Astrocyte (in vitro differentiated cells and primary cell): Measurements from ENCODE around the gene ASPN. TPM values are rescaled to one million over a fixed set of nuclear protein-coding genes. Genes with fewer than 3 reads are reported as not detected.

Experiments used
- DNase-seq: peaks from one replicate; pipeline ENCODE4 v3.0.0-alpha.2; 2010; ENCODE audit warnings: low read depth
- FAIRE-seq: peaks from 2 replicates; lab custom pipeline; 2011; peaks lifted over from hg19 to GRCh38; lab: Jason Lieb, UNC
- H2AFZ ChIP-seq: 2 replicates; pipeline ENCODE4 v1.6.0; 2012; ENCODE audit warnings: low read depth, low read length, inconsistent platforms
- H3K27ac ChIP-seq: 2 replicates; pipeline ENCODE4 v1.5.1; 2011; ENCODE audit warnings: low read depth, low read length, inconsistent platforms
- H3K27me3 ChIP-seq: 2 replicates; pipeline ENCODE4 v1.6.0; 2011; ENCODE audit warnings: low read length, inconsistent platforms; ENCODE audit not compliant: insufficient read depth
- H3K36me3 ChIP-seq: 2 replicates; pipeline ENCODE4 v1.5.1; 2011; ENCODE audit warnings: low read length, inconsistent platforms; ENCODE audit not compliant: insufficient read depth
- H3K4me1 ChIP-seq: 2 replicates; pipeline ENCODE4 v1.5.1; 2011; ENCODE audit warnings: low read length, inconsistent platforms; ENCODE audit not compliant: insufficient read depth
- H3K4me2 ChIP-seq: 2 replicates; pipeline ENCODE4 v1.6.0; 2012; ENCODE audit warnings: low read length, inconsistent platforms
- H3K4me3 ChIP-seq: 2 replicates; pipeline ENCODE4 v1.5.1; 2011; ENCODE audit warnings: low read depth, mild to moderate bottlenecking, low read length, inconsistent platforms; ENCODE audit not compliant: insufficient read depth
- H3K79me2 ChIP-seq: 2 replicates; pipeline ENCODE4 v1.6.0; 2012; ENCODE audit warnings: mild to moderate bottlenecking, low read length, inconsistent platforms; ENCODE audit not compliant: insufficient read depth
- H3K9ac ChIP-seq: 2 replicates; pipeline ENCODE4 v1.6.0; 2012; ENCODE audit warnings: mild to moderate bottlenecking, low read length, inconsistent platforms
- H3K9me3 ChIP-seq: 2 replicates; pipeline ENCODE4 v1.5.1; 2012; ENCODE audit warnings: low read depth, mild to moderate bottlenecking, low read length, inconsistent platforms; ENCODE audit not compliant: insufficient read depth
- H4K20me1 ChIP-seq: 2 replicates; pipeline ENCODE4 v1.6.0; 2012; ENCODE audit warnings: low read length, inconsistent platforms; ENCODE audit not compliant: insufficient read depth
- H3K27ac Mint-ChIP-seq: one replicate; pipeline ENCODE4 v1.8.0; 2021; ENCODE audit warnings: mild to moderate bottlenecking, mixed read lengths; ENCODE audit not compliant: unreplicated experiment
- H3K27me3 Mint-ChIP-seq: one replicate; pipeline ENCODE4 v1.8.0; 2021; ENCODE audit warnings: low read depth, mixed read lengths; ENCODE audit not compliant: unreplicated experiment
- H3K36me3 Mint-ChIP-seq: one replicate; pipeline ENCODE4 v1.8.0; 2021; ENCODE audit warnings: low read depth, mixed read lengths; ENCODE audit not compliant: unreplicated experiment
- H3K4me1 Mint-ChIP-seq: one replicate; pipeline ENCODE4 v1.8.0; 2021; ENCODE audit warnings: low read depth, mixed read lengths; ENCODE audit not compliant: unreplicated experiment
- H3K4me3 Mint-ChIP-seq: one replicate; pipeline ENCODE4 v1.8.0; 2021; ENCODE audit warnings: mild to moderate bottlenecking, moderate library complexity, mixed read lengths; ENCODE audit not compliant: unreplicated experiment
- H3K9me3 Mint-ChIP-seq: one replicate; pipeline ENCODE4 v1.8.0; 2021; ENCODE audit warnings: mild to moderate bottlenecking, mixed read lengths; ENCODE audit not compliant: unreplicated experiment
- EZH2 ChIP-seq: IDR thresholded peaks from 2 replicates; pipeline ENCODE4 v1.6.1; 2012; ENCODE audit warnings: mild to moderate bottlenecking, low read length, inconsistent platforms; ENCODE audit not compliant: insufficient read depth
- total RNA-seq: library from RNA; stranded (reverse); gene quantifications from 2 replicates; pipeline ENCODE4 v1.2.1, GENCODE V29; 2021
- TF ChIP-seq, protein P1 (sequence below): IDR thresholded peaks from 2 replicates; pipeline ENCODE4 v1.5.1; 2011; ENCODE audit warnings: low read depth, mild to moderate bottlenecking, inconsistent platforms, low read length, moderate library complexity; ENCODE audit not compliant: insufficient read depth

ASPN gene
- total RNA-seq, 1 donor from 2014 or later = not detected

DNA sequence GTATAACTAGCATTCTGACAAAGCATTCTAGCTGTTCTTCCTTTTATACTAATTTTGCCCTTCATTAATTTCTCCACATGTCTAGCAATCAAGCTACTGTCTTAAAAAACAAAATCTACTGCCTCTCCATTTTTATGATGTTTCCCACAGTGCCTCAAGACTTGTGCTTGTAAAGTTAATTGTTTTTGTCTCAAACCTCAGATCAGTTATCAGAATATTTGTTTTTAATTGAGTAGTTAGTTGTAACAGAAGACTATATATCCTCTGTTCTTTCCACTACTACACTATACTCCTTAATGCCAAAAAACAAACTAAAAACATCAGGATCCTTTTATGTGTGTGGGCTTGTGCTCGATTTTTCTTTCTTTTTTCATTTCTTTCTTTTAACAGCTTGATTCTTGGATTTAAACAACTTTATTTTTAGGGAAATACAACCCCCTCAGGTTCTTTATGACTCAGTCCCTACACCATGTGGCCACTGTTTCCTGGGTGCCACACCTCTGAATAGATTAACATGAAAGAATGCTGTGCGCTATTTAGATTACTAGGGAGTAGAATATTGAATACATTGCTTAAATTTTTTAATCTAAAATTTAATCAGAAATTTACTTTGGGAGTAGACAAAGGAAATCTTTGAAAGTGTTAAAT lies 1.2 kb downstream of the ASPN start:
- Histone ChIP-seq H3K27me3 (no peaks in the 10 kb centered on the region), H3K4me2 (peak overlapping the region; percentile 70), H3K36me3 (no peaks in the 10 kb centered on the region), H3K9ac (peak overlapping the region; percentile 1), H2AFZ (no peak overlapping the region), H3K4me3 (no peak overlapping the region), H3K9me3 (no peaks in the 10 kb centered on the region), H3K4me1 (peaks cover 22% of the 10 kb centered on the region), H3K27ac (peak overlapping the region; percentile 61), H4K20me1 (no peaks in the 10 kb centered on the region), H3K79me2 (no peaks in the 10 kb centered on the region)
- no peaks in the 10 kb centered on the region for H3K9me3 Mint-ChIP-seq
- peak; percentile 46 for DNase-seq
- H3K4me3 Mint-ChIP-seq = no peak overlapping the region
- no peak for FAIRE-seq
- no peaks in the 10 kb centered on the region for H3K36me3 Mint-ChIP-seq
- H3K4me1 Mint-ChIP-seq = peaks cover 10% of the 10 kb centered on the region
- no peak for TF ChIP-seq EZH2
- TF ChIP-seq, protein P1, sequence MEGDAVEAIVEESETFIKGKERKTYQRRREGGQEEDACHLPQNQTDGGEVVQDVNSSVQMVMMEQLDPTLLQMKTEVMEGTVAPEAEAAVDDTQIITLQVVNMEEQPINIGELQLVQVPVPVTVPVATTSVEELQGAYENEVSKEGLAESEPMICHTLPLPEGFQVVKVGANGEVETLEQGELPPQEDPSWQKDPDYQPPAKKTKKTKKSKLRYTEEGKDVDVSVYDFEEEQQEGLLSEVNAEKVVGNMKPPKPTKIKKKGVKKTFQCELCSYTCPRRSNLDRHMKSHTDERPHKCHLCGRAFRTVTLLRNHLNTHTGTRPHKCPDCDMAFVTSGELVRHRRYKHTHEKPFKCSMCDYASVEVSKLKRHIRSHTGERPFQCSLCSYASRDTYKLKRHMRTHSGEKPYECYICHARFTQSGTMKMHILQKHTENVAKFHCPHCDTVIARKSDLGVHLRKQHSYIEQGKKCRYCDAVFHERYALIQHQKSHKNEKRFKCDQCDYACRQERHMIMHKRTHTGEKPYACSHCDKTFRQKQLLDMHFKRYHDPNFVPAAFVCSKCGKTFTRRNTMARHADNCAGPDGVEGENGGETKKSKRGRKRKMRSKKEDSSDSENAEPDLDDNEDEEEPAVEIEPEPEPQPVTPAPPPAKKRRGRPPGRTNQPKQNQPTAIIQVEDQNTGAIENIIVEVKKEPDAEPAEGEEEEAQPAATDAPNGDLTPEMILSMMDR = no peak
- no peaks in the 10 kb centered on the region for H3K27me3 Mint-ChIP-seq
- H3K27ac Mint-ChIP-seq = peak overlapping the region; percentile 88

DNA sequence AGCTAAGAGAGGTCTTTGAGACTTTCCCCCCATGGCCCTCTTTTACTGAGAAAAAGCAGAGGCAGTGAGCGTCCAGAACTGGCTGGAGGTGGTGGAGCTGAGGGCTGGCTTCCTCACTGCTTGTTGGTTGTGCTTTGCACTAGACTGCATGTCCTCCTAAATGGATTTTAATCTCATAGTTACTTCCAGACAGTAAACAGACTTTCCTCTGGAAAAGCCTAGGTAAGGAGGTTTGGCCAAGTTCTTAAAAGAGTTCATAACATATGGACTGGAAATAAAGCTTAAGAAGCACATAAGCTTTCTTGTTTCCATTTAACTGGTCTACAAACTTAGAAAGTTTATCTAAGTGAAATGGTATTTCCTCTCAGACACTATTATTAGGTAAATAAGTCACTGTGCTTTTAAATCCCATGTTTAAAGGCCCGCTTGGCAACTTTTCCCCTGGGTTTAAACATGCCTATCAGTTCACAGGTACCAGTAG lies 2.0 kb downstream of the ASPN start:
- Mint-ChIP-seq H3K4me1 (peaks cover 10% of the 10 kb centered on the region), H3K9me3 (no peaks in the 10 kb centered on the region), H3K27ac (peak overlapping the region; percentile 88), H3K4me3 (no peak overlapping the region), H3K27me3 (no peaks in the 10 kb centered on the region), H3K36me3 (no peaks in the 10 kb centered on the region)
- H3K9ac ChIP-seq = peak overlapping the region; percentile 1
- no peak overlapping the region for H3K4me3 ChIP-seq
- H3K4me1 ChIP-seq = peaks cover 22% of the 10 kb centered on the region
- H3K9me3 ChIP-seq = no peaks in the 10 kb centered on the region
- H3K36me3 ChIP-seq = no peaks in the 10 kb centered on the region
- peak overlapping the region; percentile 70 for H3K4me2 ChIP-seq
- H2AFZ ChIP-seq = peak overlapping the region; percentile 68
- DNase-seq (peak; percentile 57), FAIRE-seq (no peak)
- no peaks in the 10 kb centered on the region for H3K27me3 ChIP-seq
- peak overlapping the region; percentile 61 for H3K27ac ChIP-seq
- H3K79me2 ChIP-seq = no peaks in the 10 kb centered on the region
- no peaks in the 10 kb centered on the region for H4K20me1 ChIP-seq
- TF ChIP-seq, protein P1 = no peak
- TF ChIP-seq EZH2 = no peak

DNA sequence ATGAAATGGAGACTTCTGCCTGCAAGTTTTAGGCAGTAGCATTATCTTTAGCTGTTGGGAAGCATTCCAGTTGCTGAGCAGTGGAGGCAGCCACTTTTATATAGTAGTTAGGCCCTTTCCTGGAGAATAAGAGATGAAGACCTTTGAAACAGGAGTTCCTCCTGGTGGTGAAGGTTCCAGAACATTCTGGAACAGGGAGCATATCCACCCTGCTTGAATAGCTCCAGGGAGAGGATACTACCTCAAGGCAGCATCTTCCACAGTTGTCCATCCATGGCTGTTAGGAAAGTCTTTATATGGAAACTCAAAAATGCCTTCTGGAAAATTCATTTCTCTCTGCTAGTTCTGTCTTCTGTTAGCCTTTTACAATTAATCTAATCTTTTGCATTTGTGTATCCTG lies 3.0 kb downstream of the ASPN start:
- FAIRE-seq = no peak
- H2AFZ ChIP-seq = no peak overlapping the region
- Mint-ChIP-seq H3K27ac (no peak overlapping the region), H3K36me3 (no peaks in the 10 kb centered on the region), H3K27me3 (no peaks in the 10 kb centered on the region), H3K9me3 (no peaks in the 10 kb centered on the region), H3K4me1 (peaks cover 10% of the 10 kb centered on the region), H3K4me3 (no peak overlapping the region)
- no peaks in the 10 kb centered on the region for H3K79me2 ChIP-seq
- H3K36me3 ChIP-seq = no peaks in the 10 kb centered on the region
- H4K20me1 ChIP-seq = no peaks in the 10 kb centered on the region
- H3K27me3 ChIP-seq = no peaks in the 10 kb centered on the region
- TF ChIP-seq EZH2 = no peak
- TF ChIP-seq, protein P1 = no peak
- H3K9me3 ChIP-seq = no peaks in the 10 kb centered on the region
- H3K4me3 ChIP-seq = no peak overlapping the region
- no peak overlapping the region for H3K27ac ChIP-seq
- peaks cover 22% of the 10 kb centered on the region for H3K4me1 ChIP-seq
- H3K4me2 ChIP-seq = no peak overlapping the region
- no peak for DNase-seq
- no peak overlapping the region for H3K9ac ChIP-seq
